H1 (cell line): Measurements from ENCODE around the gene SLC2A2.

Experiments
- CTCF ChIP-seq, 3 experiments: IDR thresholded peaks; 1 replicate in 2 of 3; 2 replicates in 1 of 3; pipeline versions ENCODE4 v1.5.1 to v1.6.1; 2011; ENCODE audit warnings: low read length in 3 of 3, mild to moderate bottlenecking in 3 of 3, inconsistent platforms in 2 of 3, low read depth in 1 of 3, moderate library complexity in 1 of 3; ENCODE audit not compliant: insufficient read depth in 1 of 3; ENCODE audit errors: control extremely low read depth in 1 of 3
- EZH2 ChIP-seq: fragments of 200-600 bp; sonication (generic); IDR thresholded peaks from 2 replicates; pipeline ENCODE4 v1.7.1; 2012; ENCODE audit warnings: low read depth, mild to moderate bottlenecking, moderate library complexity, low read length, inconsistent platforms; ENCODE audit not compliant: severe bottlenecking
- NANOG ChIP-seq: IDR thresholded peaks from 2 replicates; pipeline ENCODE4 v1.6.1; 2011; ENCODE audit warnings: low read length, low read depth, mild to moderate bottlenecking, inconsistent platforms; ENCODE audit not compliant: insufficient read depth, poor library complexity, severe bottlenecking
- POLR2A ChIP-seq, 2 experiments: IDR thresholded peaks; 1 replicate in 1 of 2; 2 replicates in 1 of 2; pipeline ENCODE4 v1.6.1; 2011; ENCODE audit warnings: low read depth in 2 of 2, low read length in 2 of 2, mild to moderate bottlenecking in 2 of 2; ENCODE audit errors: control extremely low read depth in 1 of 2
- POLR2AphosphoS5 ChIP-seq: IDR thresholded peaks from 2 replicates; pipeline ENCODE4 v1.6.1; 2011; ENCODE audit warnings: low read depth, low read length
- RAD21 ChIP-seq, 2 experiments: IDR thresholded peaks in 1 of 2; conservative IDR thresholded peaks in 1 of 2; 2 replicates each; pipeline ENCODE4 v1.6.1; 2011; ENCODE audit warnings: low read depth in 2 of 2, low read length in 2 of 2, improper control_type of control experiment in 1 of 2, inconsistent platforms in 1 of 2, mild to moderate bottlenecking in 1 of 2, moderate library complexity in 1 of 2
- SP1 ChIP-seq: IDR thresholded peaks from 2 replicates; pipeline ENCODE4 v1.6.1; 2011; ENCODE audit warnings: low read depth, low read length
- TF ChIP-seq, protein P1 (sequence below): IDR thresholded peaks from 2 replicates; pipeline ENCODE4 v1.6.1; 2011; ENCODE audit warnings: low read length, improper control_type of control experiment

- no peak for TF ChIP-seq SP1
- TF ChIP-seq NANOG, result no peak
- TF ChIP-seq POLR2A (IDR thresholded peaks at IDR 0.05; ENCODE audit: control extremely low read depth in 1 of 2, low read depth in 2 of 2, low read length in 2 of 2), result no peak
- TF ChIP-seq EZH2, result no peak
- no peak for TF ChIP-seq POLR2AphosphoS5
- TF ChIP-seq, protein P1, sequence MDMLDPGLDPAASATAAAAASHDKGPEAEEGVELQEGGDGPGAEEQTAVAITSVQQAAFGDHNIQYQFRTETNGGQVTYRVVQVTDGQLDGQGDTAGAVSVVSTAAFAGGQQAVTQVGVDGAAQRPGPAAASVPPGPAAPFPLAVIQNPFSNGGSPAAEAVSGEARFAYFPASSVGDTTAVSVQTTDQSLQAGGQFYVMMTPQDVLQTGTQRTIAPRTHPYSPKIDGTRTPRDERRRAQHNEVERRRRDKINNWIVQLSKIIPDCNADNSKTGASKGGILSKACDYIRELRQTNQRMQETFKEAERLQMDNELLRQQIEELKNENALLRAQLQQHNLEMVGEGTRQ, result no peak
- TF ChIP-seq CTCF (IDR thresholded peaks at IDR 0.05; ENCODE audit: control extremely low read depth in 1 of 3, insufficient read depth in 1 of 3, low read depth in 1 of 3, low read length in 3 of 3), result no peak
- TF ChIP-seq RAD21 (IDR thresholded peaks at IDR 0.05 in 1 of 2, conservative IDR thresholded peaks at IDR 0.05 in 1 of 2; ENCODE audit: low read depth in 2 of 2, low read length in 2 of 2), result no peak
Measured at GRCh38 chr3:171038342-171038741, 11.8 kb upstream of the SLC2A2 start.
